Fibroblast of skin of right quadriceps (primary cell): Measurements from ENCODE around the gene FAAH.

Source experiments
- DNase-seq: peaks from one replicate; pipeline ENCODE4 v3.0.0-alpha.2; 2013

The FAAH gene

DNA sequence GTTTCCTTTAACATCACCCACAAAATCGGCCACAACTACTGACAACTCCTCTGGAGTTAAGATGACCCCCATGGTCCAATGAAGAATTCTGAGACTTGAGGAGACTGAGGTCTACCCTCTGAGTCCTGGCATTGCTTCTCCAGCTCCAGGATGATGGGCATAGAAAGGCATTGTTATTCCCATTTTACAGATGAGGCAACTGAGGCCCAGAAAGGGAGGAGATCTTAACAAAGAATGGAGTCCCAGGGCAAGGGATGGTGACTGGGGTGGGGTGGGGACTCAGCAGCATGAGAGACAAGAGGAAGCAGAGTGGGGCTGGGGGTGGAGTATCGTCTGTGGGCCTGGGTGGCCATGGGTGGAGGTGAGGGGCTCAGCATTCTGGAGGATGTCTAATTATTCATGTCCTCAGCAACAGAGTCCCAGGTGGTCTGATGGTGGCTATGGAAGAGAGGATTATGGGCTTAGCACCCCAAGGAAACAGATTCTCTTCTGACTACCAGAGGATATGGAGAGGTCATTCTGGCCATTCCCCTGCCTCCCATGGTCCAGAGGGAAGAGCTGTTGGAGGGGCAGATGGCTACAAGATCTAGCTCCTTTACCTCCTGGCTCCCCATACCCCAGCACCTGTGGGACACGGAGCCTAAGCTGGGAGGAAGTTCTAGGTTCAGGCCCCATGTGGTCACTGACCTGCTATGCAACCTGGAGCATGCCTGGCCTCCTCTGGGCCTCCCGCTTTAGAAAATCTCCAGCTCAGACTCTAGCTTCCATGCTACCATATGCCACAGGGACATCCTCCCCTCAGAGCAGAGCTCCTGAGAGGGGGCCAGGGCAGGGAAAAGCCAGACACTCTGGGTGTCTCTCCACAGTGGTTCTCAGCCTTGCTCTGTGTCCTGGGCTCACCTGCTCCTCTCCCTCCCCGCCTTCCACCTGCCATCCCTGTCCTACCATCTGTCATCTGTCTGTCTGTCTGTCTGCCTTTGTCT, 58.1 kb downstream of the FAAH start:
- DNase-seq: no peak

DNA sequence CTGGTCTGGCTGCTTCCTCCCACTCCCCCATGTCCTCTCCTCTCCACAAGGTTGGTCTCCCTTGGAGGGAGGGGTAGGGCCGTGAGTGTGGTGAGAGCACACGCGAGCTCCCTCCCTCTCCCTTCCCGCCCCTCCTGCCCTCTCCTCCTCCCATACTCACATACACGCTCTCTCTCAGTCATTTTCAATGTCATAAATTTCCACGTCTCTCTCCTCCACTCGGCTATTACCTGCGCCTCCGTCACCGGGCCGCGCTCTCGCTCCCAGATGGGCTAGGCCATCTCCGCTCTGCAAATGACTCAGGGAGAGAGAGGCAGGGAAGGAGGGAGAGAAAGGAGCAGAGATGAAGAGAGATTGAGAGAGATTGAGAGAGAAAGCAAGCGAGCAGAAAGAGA, 58.8 kb downstream of the FAAH start:
- DNase-seq: no peak

GRCh38 chr1:46453449-46453848, 59.3 kb downstream of the FAAH start:
- DNase-seq: no peak

GRCh38 chr1:46455951-46456350, 61.8 kb downstream of the FAAH start:
- no peak for DNase-seq

DNA sequence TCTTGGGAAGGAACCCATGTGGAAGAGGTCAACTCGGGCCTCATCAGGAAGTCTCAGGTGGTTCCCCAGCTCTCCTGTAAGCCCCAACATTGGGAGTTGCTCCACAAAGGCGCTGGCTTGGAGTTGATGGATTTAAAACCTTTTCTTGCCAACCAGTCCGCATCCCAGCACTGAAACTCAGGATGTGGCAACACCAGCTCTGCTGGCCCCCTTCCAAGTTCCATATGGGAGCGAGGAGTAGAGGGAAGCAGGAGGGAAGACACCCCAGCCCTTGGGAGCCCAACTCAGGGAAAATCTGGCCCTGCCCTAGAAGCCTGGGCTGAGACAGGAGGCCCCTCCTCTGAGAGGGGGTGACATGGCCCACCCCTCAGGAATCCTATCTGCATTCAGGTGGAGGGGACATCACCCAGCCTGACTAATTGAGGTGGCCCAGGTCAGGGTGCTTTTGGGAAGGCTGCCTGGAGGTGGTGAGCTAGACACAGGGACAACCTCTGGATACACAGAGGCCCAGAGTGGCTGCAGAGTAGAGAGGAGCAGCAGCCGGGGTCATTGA, 62.4 kb downstream of the FAAH start:
- peak; percentile 26 for DNase-seq

DNA sequence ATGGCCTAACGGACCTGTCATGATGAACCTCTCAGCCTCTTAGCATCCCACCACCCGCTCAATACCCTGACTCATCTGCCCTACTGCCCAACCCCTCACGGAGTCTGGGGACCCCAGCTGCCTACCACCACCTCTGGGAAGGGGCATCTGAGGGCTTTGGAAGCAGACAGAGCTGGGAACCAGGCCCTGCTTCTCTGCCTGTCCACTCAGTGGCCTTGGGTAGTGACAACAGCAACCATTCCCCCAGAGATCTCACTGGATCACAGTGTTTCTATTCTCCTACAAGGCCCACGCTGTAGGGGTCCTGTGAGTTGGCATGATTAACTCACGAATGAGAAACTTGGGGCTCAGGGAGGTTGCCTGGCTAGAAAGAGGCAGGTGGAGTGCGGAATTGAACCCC, 63.1 kb downstream of the FAAH start:
- no peak for DNase-seq

GRCh38 chr1:46458190-46458589, 64.1 kb downstream of the FAAH start:
- no peak for DNase-seq

- DNase-seq: no peak
These were observed 64.7 kb downstream of the FAAH start for GRCh38 chr1:46458846-46459245.

DNA sequence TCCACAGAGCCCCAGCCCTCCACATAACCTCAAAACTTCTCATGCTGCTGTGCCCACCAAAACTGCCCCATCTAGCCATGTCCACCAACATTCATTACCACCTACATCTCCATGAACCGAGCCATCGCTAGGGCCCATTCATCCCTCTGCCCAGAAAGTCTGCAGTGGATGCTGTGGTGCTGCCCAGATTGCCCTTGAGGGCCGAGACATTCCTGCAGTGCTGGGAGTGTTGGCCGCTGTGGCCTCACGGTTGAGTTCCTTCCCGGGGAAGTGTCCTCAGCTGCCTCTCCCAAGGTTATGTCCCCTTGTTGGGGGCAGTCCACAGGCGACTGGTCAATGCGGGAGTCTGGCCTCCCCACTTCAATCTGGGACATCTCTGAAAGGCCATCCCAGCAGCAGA, 65.2 kb downstream of the FAAH start:
- DNase-seq: no peak

DNA sequence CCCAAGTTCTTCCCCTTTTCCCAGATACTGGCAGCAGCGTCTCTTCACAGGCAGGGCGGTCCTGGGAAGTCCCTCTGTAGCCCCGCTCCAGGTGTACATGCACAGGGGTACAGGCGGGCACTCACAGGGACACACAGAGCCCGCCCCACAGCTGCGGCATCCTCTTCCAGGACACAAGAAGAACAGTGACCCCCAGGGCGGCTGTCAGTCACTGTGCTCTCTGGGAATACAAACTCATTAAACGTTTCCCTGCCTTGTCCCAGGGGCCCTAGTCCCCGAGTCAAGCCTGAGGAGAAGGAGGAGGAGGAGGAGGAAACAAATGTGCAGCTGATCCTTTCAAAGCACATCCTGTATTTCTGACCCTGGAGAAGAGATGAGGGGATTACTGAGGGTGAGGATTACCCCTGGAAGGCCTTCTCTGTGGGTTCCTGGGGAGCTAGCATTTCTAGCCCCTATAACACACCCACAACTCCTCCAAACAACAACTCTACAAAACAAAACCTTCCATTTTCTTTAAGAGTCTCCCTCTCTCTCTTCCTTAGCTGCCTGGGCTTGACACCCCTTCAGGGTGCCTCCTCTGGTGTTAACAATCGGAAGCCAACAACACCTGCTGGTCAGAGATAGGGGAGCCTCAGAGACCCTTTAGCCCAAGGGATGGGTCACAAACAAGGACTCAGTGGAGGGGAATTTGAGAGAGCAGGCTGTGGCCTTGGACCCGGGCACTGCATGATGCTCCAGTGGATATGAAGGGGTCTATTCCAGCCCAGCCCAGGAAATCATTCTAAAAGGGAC, 67.1 kb downstream of the FAAH start:
- no peak for DNase-seq

DNA sequence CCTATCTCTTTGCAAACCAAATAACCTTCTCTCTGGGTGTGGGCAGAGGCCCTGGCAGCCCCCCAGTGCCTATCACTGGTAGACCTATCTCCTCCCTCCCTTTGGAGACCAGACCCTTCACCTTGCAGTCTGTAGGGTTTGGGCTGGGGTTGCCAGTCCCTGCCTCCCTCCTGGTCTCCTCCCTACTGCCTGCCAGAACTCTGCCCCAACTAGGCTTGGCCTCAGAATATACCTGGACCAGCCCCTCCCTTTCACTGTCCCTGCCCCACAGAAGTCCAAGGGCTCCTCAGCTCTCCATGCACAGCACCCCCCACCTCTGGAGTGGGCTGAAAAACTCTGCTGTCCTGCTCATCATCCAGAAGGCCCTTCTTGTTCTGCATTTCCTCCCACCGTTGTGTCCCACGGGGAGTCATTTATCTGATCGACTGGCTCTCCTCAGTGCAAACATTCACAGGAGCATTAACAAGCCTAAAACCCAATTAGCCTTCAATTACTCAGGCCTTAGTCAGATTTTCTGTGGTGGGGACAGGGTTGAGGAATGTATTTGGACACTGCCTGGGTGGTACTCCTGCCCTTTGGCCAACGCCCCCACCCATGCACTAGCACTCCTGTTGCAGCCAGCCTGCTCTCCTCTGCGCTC, 67.8 kb downstream of the FAAH start:
- DNase-seq: no peak
